Endothelial cell of umbilical vein (primary cell): ENCODE results near the gene LIPG.

ENCODE experiments used
- CTCF ChIP-seq, 2 donors: IDR thresholded peaks; 1 replicate in 1 of 2; 2 replicates in 1 of 2; pipeline ENCODE4 v1.5.1; 2011; ENCODE audit warnings: low read length in 2 of 2, mild to moderate bottlenecking in 2 of 2, moderate library complexity in 2 of 2, control low read depth in 1 of 2, inconsistent platforms in 1 of 2, low read depth in 1 of 2; ENCODE audit not compliant: insufficient read depth in 1 of 2; ENCODE audit errors: extremely low read depth in 1 of 2
- EZH2 ChIP-seq: IDR thresholded peaks from 2 replicates; pipeline ENCODE4 v1.6.1; 2012; ENCODE audit warnings: borderline replicate concordance, low read depth, mild to moderate bottlenecking, moderate library complexity, low read length, inconsistent platforms; ENCODE audit not compliant: severe bottlenecking
- JUN ChIP-seq: IDR thresholded peaks from 2 replicates; pipeline ENCODE4 v1.6.1; 2011; ENCODE audit warnings: borderline replicate concordance, low read depth; ENCODE audit not compliant: insufficient read length, insufficient read depth
- POLR2A ChIP-seq: IDR thresholded peaks from 2 replicates; pipeline ENCODE4 v1.6.1; 2012; ENCODE audit warnings: low read depth, mild to moderate bottlenecking, control low read depth, low read length
- POLR2AphosphoS5 ChIP-seq: IDR thresholded peaks from 2 replicates; pipeline ENCODE4 v1.6.1; 2012; ENCODE audit warnings: low read depth, mild to moderate bottlenecking, control low read depth, low read length, moderate library complexity; ENCODE audit not compliant: insufficient read depth

DNA sequence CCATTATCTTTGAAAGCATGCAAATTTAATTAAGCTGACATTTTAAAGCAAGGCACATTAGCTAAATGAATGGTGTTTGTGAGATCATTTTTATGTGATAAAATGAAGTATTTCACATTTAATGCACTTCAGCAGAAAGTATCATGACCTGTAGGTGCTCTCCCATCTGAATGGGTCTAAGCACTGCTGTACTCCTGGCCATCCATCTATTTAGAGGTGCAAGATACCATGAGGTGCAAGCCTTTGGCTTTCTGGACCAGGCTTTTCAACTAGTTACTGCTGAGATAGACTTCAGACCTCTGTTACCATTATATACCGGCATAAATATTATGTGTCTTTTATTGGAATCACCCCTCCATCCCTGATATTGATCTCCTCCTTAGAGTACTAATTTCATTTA is 15.6 kb upstream of the LIPG start:
- TF ChIP-seq CTCF (IDR thresholded peaks at IDR 0.05; ENCODE audit: extremely low read depth in 1 of 2, insufficient read depth in 1 of 2, low read depth in 1 of 2, low read length in 2 of 2) (no peak), POLR2AphosphoS5 (no peak), JUN (no peak), EZH2 (no peak), POLR2A (no peak)
